CD14-positive monocyte (primary cell): Measurements from ENCODE around the gene TMEM205. TPM values are rescaled to one million over a fixed set of nuclear protein-coding genes. Genes with fewer than 3 reads are reported as not detected.
A peak's percentile ranks its signal among the peaks of the same experiment; 100 is the strongest.

ENCODE experiments used
- DNase-seq, 3 donors: peaks; one replicate each; pipeline ENCODE4 v3.0.0-alpha.2; 2011 to 2022
- H2AFZ ChIP-seq: 2 replicates; pipeline ENCODE4 v1.6.0; 2012; ENCODE audit warnings: mild to moderate bottlenecking, low read depth, low read length, inconsistent platforms; ENCODE audit not compliant: insufficient read depth, poor library complexity, severe bottlenecking
- H3K27ac ChIP-seq, 2 donors: 1 replicate in 1 of 2; 2 replicates in 1 of 2; pipeline ENCODE4 v1.5.1; 2012 to 2013; ENCODE audit warnings: low read length in 2 of 2, control low read depth in 1 of 2, inconsistent platforms in 1 of 2, low read depth in 1 of 2, mild to moderate bottlenecking in 1 of 2
- H3K27me3 ChIP-seq, 2 donors: one replicate each; pipeline versions ENCODE4 v1.6.0 to v1.6.1; 2011 to 2013; ENCODE audit warnings: low read length in 2 of 2; ENCODE audit not compliant: control insufficient read depth in 2 of 2, insufficient read depth in 2 of 2
- H3K36me3 ChIP-seq, 2 donors: replicated peaks in 1 of 2; 1 replicate in 1 of 2; 2 replicates in 1 of 2; pipeline versions ENCODE4 v1.5.1 to v1.6.1; 2012 to 2013; ENCODE audit warnings: low read length in 2 of 2, control low read depth in 1 of 2, inconsistent platforms in 1 of 2, mild to moderate bottlenecking in 1 of 2; ENCODE audit not compliant: insufficient read depth in 2 of 2, control insufficient read depth in 1 of 2
- H3K4me1 ChIP-seq, 2 donors: 1 replicate in 1 of 2; 2 replicates in 1 of 2; pipeline versions ENCODE4 v1.5.1 to v1.6.1; 2012 to 2013; ENCODE audit warnings: low read length in 2 of 2, control low read depth in 1 of 2, inconsistent platforms in 1 of 2, mild to moderate bottlenecking in 1 of 2, moderate library complexity in 1 of 2; ENCODE audit not compliant: insufficient read depth in 2 of 2, control insufficient read depth in 1 of 2
- H3K4me2 ChIP-seq: replicated peaks from 2 replicates; pipeline ENCODE3; 2012; ENCODE audit warnings: low read length, moderate library complexity, mild to moderate bottlenecking; ENCODE audit not compliant: poor library complexity, severe bottlenecking; ENCODE audit errors: extremely low read depth
- H3K4me3 ChIP-seq, 3 experiments: fragments of 200-600 bp in 1 of 3; sonication (generic) in 1 of 3; replicated peaks in 1 of 3; 1 replicate in 2 of 3; 2 replicates in 1 of 3; pipeline ENCODE4 v1.5.1; 2011 to 2013; ENCODE audit warnings: low read length in 3 of 3, mild to moderate bottlenecking in 3 of 3, control low read depth in 2 of 3, low read depth in 2 of 3, inconsistent platforms in 1 of 3, moderate library complexity in 1 of 3
- H3K79me2 ChIP-seq: 2 replicates; pipeline ENCODE4 v1.6.0; 2012; ENCODE audit warnings: mild to moderate bottlenecking, control low read depth, inconsistent platforms, low read length, moderate library complexity; ENCODE audit not compliant: insufficient read depth
- H3K9ac ChIP-seq: 2 replicates; pipeline ENCODE4 v1.6.0; 2017; ENCODE audit warnings: low read length, mild to moderate bottlenecking; ENCODE audit not compliant: insufficient read depth, poor library complexity, severe bottlenecking
- H3K9me3 ChIP-seq, 2 donors: replicated peaks in 1 of 2; 1 replicate in 1 of 2; 2 replicates in 1 of 2; pipeline versions ENCODE4 v1.5.1 to v1.6.1; 2012 to 2013; ENCODE audit warnings: low read length in 2 of 2, control low read depth in 1 of 2; ENCODE audit not compliant: control insufficient read depth in 1 of 2, insufficient read depth in 1 of 2
- H4K20me1 ChIP-seq: 2 replicates; pipeline ENCODE4 v1.6.0; 2012; ENCODE audit warnings: mild to moderate bottlenecking, low read length, control low read depth, moderate library complexity; ENCODE audit not compliant: insufficient read depth
- H3K27ac Mint-ChIP-seq, 7 donors: one replicate each; pipeline ENCODE4 v1.8.0; 2020; ENCODE audit warnings: mild to moderate bottlenecking in 7 of 7, mixed read lengths in 7 of 7, moderate library complexity in 6 of 7, inconsistent platforms in 2 of 7
- H3K27me3 Mint-ChIP-seq, 3 donors: one replicate each; pipeline ENCODE4 v1.8.0; 2021 to 2022; ENCODE audit warnings: low read depth in 3 of 3, mild to moderate bottlenecking in 3 of 3, mixed read lengths in 3 of 3, moderate library complexity in 3 of 3, inconsistent platforms in 1 of 3
- H3K36me3 Mint-ChIP-seq, 2 donors: one replicate each; pipeline ENCODE4 v1.8.0; 2020; ENCODE audit warnings: mixed read lengths in 2 of 2, inconsistent platforms in 1 of 2, mild to moderate bottlenecking in 1 of 2
- H3K4me1 Mint-ChIP-seq: one replicate; pipeline ENCODE4 v1.8.0; 2020; ENCODE audit warnings: mild to moderate bottlenecking, mixed read lengths
- H3K4me3 Mint-ChIP-seq, 2 donors: one replicate each; pipeline ENCODE4 v1.8.0; 2020; ENCODE audit warnings: mild to moderate bottlenecking in 2 of 2, mixed read lengths in 2 of 2, moderate library complexity in 1 of 2
- H3K9me3 Mint-ChIP-seq, 7 donors: one replicate each; pipeline ENCODE4 v1.8.0; 2020 to 2022; ENCODE audit warnings: mixed read lengths in 7 of 7, mild to moderate bottlenecking in 6 of 7, moderate library complexity in 6 of 7, inconsistent platforms in 2 of 7
- CTCF ChIP-seq: fragments of 200-600 bp; IDR thresholded peaks from one replicate; pipeline ENCODE4 v1.8.0; 2022; ENCODE audit warnings: antibody characterized with exemption, mild to moderate bottlenecking
- WGBS: methylation state at CpG from one replicate; pipeline ENCODE4 v1.1.5; 2013; ENCODE audit warnings: missing lambda C conversion rate; ENCODE audit not compliant: insufficient coverage; 5-methylcytosine and 5-hydroxymethylcytosine counted together
- intact Hi-C, 2 donors: fragments of 100-400 bp; cut with micrococcal nuclease; formaldehyde crosslinking; loops; one replicate each; pipeline versions ENCODE4 v1.15.0 to v1.15.1; 2023
- polyA plus RNA-seq, 3 donors: library from polyadenylated mRNA; depleted of rRNA in 1 of 3; unstranded in 2 of 3; stranded (reverse) in 1 of 3; fragments of 300-500 nt in 2 of 3; fragments of >200 nt in 1 of 3; fragmentation: Illumina TruSeq in 2 of 3; gene quantifications; 1 replicate in 2 of 3; 2 replicates in 1 of 3; pipeline ENCODE4 v1.2.3, GENCODE V29; 2012 to 2021

TMEM205 gene
- polyA plus RNA-seq, 3 donors, result 252 to 335 (median 263) TPM

GRCh38 chr19:11364935-11365334 lies 18.9 kb upstream of the TMEM205 start:
- Mint-ChIP-seq H3K27ac (peak overlapping the region in 2 of 7 donors; percentile 19 to 74), H3K27me3 (no peaks in the 10 kb centered on the region), H3K4me3 (no peak overlapping the region), H3K36me3 (peaks cover 58 to 84% of the 10 kb centered on the region in 2 donors), H3K9me3 (no peaks in the 10 kb centered on the region), H3K4me1 (peaks cover 2% of the 10 kb centered on the region)
- no peak for DNase-seq
- no CpG with 5 or more reads among the region's 5 CpGs for WGBS
- Histone ChIP-seq H3K79me2 (no peaks in the 10 kb centered on the region), H4K20me1 (peaks cover 49% of the 10 kb centered on the region), H3K36me3 (peaks cover 57 to 68% of the 10 kb centered on the region in 2 donors), H3K4me2 (no peak overlapping the region), H3K9ac (no peak overlapping the region), H3K4me1 (no peaks in the 10 kb centered on the region), H3K4me3 (no peak overlapping the region), H3K27ac (no peak overlapping the region), H3K27me3 (no peaks in the 10 kb centered on the region), H2AFZ (no peak overlapping the region), H3K9me3 (no peaks in the 10 kb centered on the region)
- no peak for TF ChIP-seq CTCF
- intact Hi-C loops, result no loop called here

GRCh38 chr19:11364296-11364904 lies 18.3 kb upstream of the TMEM205 start:
- Histone ChIP-seq H3K4me3 (no peak overlapping the region), H3K9ac (no peak overlapping the region), H4K20me1 (peaks cover 54% of the 10 kb centered on the region), H3K4me1 (no peaks in the 10 kb centered on the region), H3K27ac (no peak overlapping the region), H3K79me2 (no peaks in the 10 kb centered on the region), H3K9me3 (no peaks in the 10 kb centered on the region), H3K36me3 (peaks cover 63 to 73% of the 10 kb centered on the region in 2 donors), H3K27me3 (no peaks in the 10 kb centered on the region), H2AFZ (no peak overlapping the region), H3K4me2 (no peak overlapping the region)
- Mint-ChIP-seq H3K27me3 (no peaks in the 10 kb centered on the region), H3K4me3 (no peak overlapping the region), H3K4me1 (peaks cover 2% of the 10 kb centered on the region), H3K9me3 (no peaks in the 10 kb centered on the region), H3K36me3 (peaks cover 61 to 85% of the 10 kb centered on the region in 2 donors), H3K27ac (peak overlapping the region in 2 of 7 donors; percentile 14 to 19)
- no peak for TF ChIP-seq CTCF
- intact Hi-C loops, result no loop called here
- DNase-seq, result no peak
- over 99% methylated on average over 21 of the region's 28 CpGs for WGBS
